Natural killer cell (primary cell): ENCODE measurements around the gene SLC25A2. TPM values are rescaled to one million over a fixed set of nuclear protein-coding genes. Genes with fewer than 3 reads are reported as not detected.

Experiments
- ATAC-seq, 3 donors: fragments of 150-1000 bp in 2 of 3; fragments of 200-7000 bp in 1 of 3; cut with Tn5 transposase; 1 replicate in 1 of 3; 2 replicates in 2 of 3; pipeline ENCODE4 v1.10.0; 2021; ENCODE audit warnings: mild to moderate bottlenecking in 2 of 3, moderate library complexity in 2 of 3
- DNase-seq, 2 donors: peaks; one replicate each; pipeline versions ENCODE4 v3.0.0 to v3.0.0-alpha.2; 2013 to 2021; ENCODE audit warnings: mixed read lengths in 1 of 2
- H3K27ac ChIP-seq: one replicate; pipeline ENCODE4 v1.5.1; 2013; ENCODE audit warnings: mild to moderate bottlenecking, low read length
- H3K27me3 ChIP-seq: one replicate; pipeline ENCODE4 v1.6.1; 2013; ENCODE audit warnings: low read length; ENCODE audit not compliant: control insufficient read depth, insufficient read depth
- H3K36me3 ChIP-seq: one replicate; pipeline ENCODE4 v1.6.1; 2013; ENCODE audit warnings: low read length; ENCODE audit not compliant: control insufficient read depth, insufficient read depth
- H3K4me1 ChIP-seq: one replicate; pipeline ENCODE4 v1.6.1; 2013; ENCODE audit warnings: low read length; ENCODE audit not compliant: control insufficient read depth, insufficient read depth
- H3K4me3 ChIP-seq: one replicate; pipeline ENCODE4 v1.5.1; 2013; ENCODE audit warnings: low read length
- H3K9me3 ChIP-seq: one replicate; pipeline ENCODE4 v1.6.1; 2013; ENCODE audit warnings: low read length; ENCODE audit not compliant: control insufficient read depth, insufficient read depth
- H3K27ac Mint-ChIP-seq, 2 donors: one replicate each; pipeline ENCODE4 v1.8.0; 2022; ENCODE audit warnings: mild to moderate bottlenecking in 2 of 2, mixed read lengths in 2 of 2, moderate library complexity in 1 of 2
- H3K27me3 Mint-ChIP-seq, 2 donors: one replicate each; pipeline ENCODE4 v1.8.0; 2022; ENCODE audit warnings: low read depth in 2 of 2, mixed read lengths in 2 of 2
- H3K36me3 Mint-ChIP-seq: one replicate; pipeline ENCODE4 v1.8.0; 2022; ENCODE audit warnings: mixed read lengths
- H3K4me1 Mint-ChIP-seq, 2 donors: one replicate each; pipeline ENCODE4 v1.8.0; 2022; ENCODE audit warnings: mixed read lengths in 2 of 2
- H3K4me3 Mint-ChIP-seq: one replicate; pipeline ENCODE4 v1.8.0; 2022; ENCODE audit warnings: mild to moderate bottlenecking, moderate library complexity, mixed read lengths
- H3K9me3 Mint-ChIP-seq, 2 donors: one replicate each; pipeline ENCODE4 v1.8.0; 2022; ENCODE audit warnings: mixed read lengths in 2 of 2
- CTCF ChIP-seq: fragments of 200-600 bp; IDR thresholded peaks from one replicate; pipeline ENCODE4 v1.8.0; 2022; ENCODE audit warnings: antibody characterized with exemption
- WGBS: methylation state at CpG from one replicate; pipeline ENCODE4 v1.1.7; 2013; ENCODE audit warnings: missing lambda C conversion rate; ENCODE audit not compliant: insufficient coverage; 5-methylcytosine and 5-hydroxymethylcytosine counted together
- intact Hi-C: fragments of 100-400 bp; cut with micrococcal nuclease; formaldehyde crosslinking; loops from one replicate; pipeline ENCODE4 v1.14.2; 2022
- total RNA-seq, 4 donors: library from RNA; stranded (reverse); fragments of 120-200 nt in 1 of 4; gene quantifications; one replicate each; pipeline versions ENCODE4 v1.2.3 to v1.2.4, GENCODE V29; 2013 to 2022

SLC25A2 gene
- total RNA-seq, 3 donors from 2014 or later (not counting 1 experiment from before 2014, with no cell fraction given), result 0.73 TPM; not detected in 2

- Histone ChIP-seq H3K27ac (no peak overlapping the region), H3K4me1 (no peaks in the 10 kb centered on the region), H3K9me3 (peaks cover 27% of the 10 kb centered on the region), H3K36me3 (no peaks in the 10 kb centered on the region), H3K27me3 (peaks cover 34% of the 10 kb centered on the region), H3K4me3 (no peak overlapping the region)
- 45% methylated on average over 20 of the region's 20 CpGs for WGBS
- H3K9me3 Mint-ChIP-seq, result peaks cover 6 to 8% of the 10 kb centered on the region in 2 donors
- H3K36me3 Mint-ChIP-seq, result peaks cover 34% of the 10 kb centered on the region
- no peak for TF ChIP-seq CTCF
- peaks cover 50 to 86% of the 10 kb centered on the region in 2 donors for H3K27me3 Mint-ChIP-seq
- H3K27ac Mint-ChIP-seq, result no peak overlapping the region
- H3K4me3 Mint-ChIP-seq, result no peak overlapping the region
- ATAC-seq (no peak), DNase-seq (no peak)
- intact Hi-C loops, result no loop called here
- no peaks in the 10 kb centered on the region for H3K4me1 Mint-ChIP-seq
Measured at GRCh38 chr5:141345327-141345726, 41.5 kb upstream of the SLC25A2 start.

GRCh38 chr5:141343953-141344463 is 40.2 kb upstream of the SLC25A2 start:
- H3K9me3 ChIP-seq, result peaks cover 31% of the 10 kb centered on the region
- peaks cover 6 to 8% of the 10 kb centered on the region in 2 donors for H3K9me3 Mint-ChIP-seq
- TF ChIP-seq CTCF, result no peak
- peaks cover 47 to 85% of the 10 kb centered on the region in 2 donors for H3K27me3 Mint-ChIP-seq
- 38% methylated on average over 31 of the region's 31 CpGs for WGBS
- no peak overlapping the region for H3K4me3 ChIP-seq
- peak overlapping the region; percentile 45 for H3K4me3 Mint-ChIP-seq
- H3K27me3 ChIP-seq, result peaks cover 43% of the 10 kb centered on the region
- H3K36me3 Mint-ChIP-seq, result peaks cover 28% of the 10 kb centered on the region
- DNase-seq (no peak), ATAC-seq (no peak)
- no peak overlapping the region for H3K27ac ChIP-seq
- H3K4me1 ChIP-seq, result no peaks in the 10 kb centered on the region
- H3K4me1 Mint-ChIP-seq, result no peaks in the 10 kb centered on the region
- no peak overlapping the region for H3K27ac Mint-ChIP-seq
- H3K36me3 ChIP-seq, result no peaks in the 10 kb centered on the region
- intact Hi-C loops, result no loop called here

- Mint-ChIP-seq H3K9me3 (peaks cover 8% of the 10 kb centered on the region in 2 donors), H3K4me3 (peak within 1 kb of the TSS; percentile 45), H3K27me3 (peaks cover 48 to 85% of the 10 kb centered on the region in 2 donors), H3K4me1 (no peaks in the 10 kb centered on the region), H3K27ac (no peak within 1 kb of the TSS), H3K36me3 (peaks cover 33% of the 10 kb centered on the region)
- Histone ChIP-seq H3K9me3 (peaks cover 36% of the 10 kb centered on the region), H3K36me3 (no peaks in the 10 kb centered on the region), H3K4me1 (no peaks in the 10 kb centered on the region), H3K4me3 (no peak within 1 kb of the TSS), H3K27me3 (peaks cover 44% of the 10 kb centered on the region), H3K27ac (no peak within 1 kb of the TSS)
- no peak for TF ChIP-seq CTCF
- WGBS, result 14% methylated on average over 6 of the region's 9 CpGs
- ATAC-seq (peak in 1 of 3 donors; percentile 55), DNase-seq (peak in 1 of 2 donors; percentile 36)
- intact Hi-C loops, result no loop called here
Measured at GRCh38 chr5:141343242-141343952, 39.5 kb upstream of the SLC25A2 start, which contains the start of gene PCDHGA3. PCDHGA3 (plus strand) TSS chr5:141343829; CDS start chr5:141344034, 205 bp downstream.
